HG03045 (cell line): ENCODE data around the gene GLRA2.
"Not testable (repeated sequence)": the region's sequence is repeated elsewhere in the genome, so short reads cannot be mapped to it uniquely, and the experiment has no call there.

ENCODE experiments used
- ATAC-seq: cut with Tn5 transposase; IDR thresholded peaks from one replicate; pipeline ENCODE4 v1.9.1; 2021; ENCODE audit warnings: mild to moderate bottlenecking, moderate library complexity; ENCODE audit not compliant: unreplicated experiment

The GLRA2 gene

DNA sequence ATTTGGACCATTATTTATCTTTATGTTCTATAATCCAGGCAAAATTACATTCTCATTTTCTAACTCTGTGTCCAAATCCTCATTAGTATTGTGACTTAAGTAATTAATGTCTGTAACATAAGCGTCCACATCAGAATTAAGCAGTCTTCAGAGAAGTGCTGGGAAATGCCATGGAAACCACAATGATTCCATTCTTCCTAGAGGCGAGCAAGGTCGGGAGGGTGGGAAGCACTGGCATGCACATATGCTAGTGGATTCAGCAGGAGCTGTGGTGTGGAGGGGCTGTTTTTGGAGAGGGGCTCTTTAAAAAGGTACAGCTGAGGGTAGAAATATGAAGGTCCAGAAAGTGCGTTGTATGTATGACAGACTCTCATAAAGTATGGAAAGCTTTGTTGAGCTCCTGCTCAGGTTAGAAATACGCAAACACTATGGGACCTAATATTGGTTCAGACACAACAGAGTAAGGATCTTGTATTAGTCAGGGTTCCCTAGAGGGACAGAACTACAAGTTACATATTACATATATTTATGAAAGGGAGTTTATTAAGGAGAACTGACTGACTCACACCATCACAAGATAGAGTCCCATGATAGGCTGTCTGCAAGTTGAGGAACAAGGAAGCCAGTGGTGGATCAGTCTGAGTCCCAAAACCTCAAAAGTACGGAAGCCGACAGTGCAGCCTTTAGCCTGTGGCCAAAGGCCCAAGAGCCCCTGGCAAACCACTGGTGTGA is 61.5 kb downstream of the GLRA2 start:
- ATAC-seq, result no peak

GRCh38 chrX:14591976-14592375 is 62.6 kb downstream of the GLRA2 start:
- no peak for ATAC-seq

DNA sequence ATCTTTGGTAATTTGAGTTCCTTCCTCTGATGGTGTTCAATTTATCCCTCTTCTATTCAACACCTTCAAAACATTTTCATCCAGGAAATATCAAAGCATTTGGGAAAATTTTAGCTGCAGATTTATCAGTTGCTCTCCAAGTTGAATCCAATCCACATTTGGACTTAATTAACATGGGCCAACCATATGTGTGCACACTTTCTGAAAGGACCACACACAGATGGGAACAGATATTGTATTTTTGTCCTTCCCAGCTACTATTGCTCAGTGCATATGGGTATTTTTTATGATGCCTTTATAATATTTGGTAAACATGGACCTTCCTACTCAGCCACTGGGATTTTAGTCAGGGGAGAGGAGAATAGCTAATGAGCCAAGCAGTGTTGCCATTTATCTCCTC is 65.2 kb downstream of the GLRA2 start:
- ATAC-seq, result no peak

- no peak for ATAC-seq
Measured at GRCh38 chrX:14598330-14598729, 69.0 kb downstream of the GLRA2 start.

GRCh38 chrX:14607446-14607985 is 78.2 kb downstream of the GLRA2 start:
- no peak for ATAC-seq

DNA sequence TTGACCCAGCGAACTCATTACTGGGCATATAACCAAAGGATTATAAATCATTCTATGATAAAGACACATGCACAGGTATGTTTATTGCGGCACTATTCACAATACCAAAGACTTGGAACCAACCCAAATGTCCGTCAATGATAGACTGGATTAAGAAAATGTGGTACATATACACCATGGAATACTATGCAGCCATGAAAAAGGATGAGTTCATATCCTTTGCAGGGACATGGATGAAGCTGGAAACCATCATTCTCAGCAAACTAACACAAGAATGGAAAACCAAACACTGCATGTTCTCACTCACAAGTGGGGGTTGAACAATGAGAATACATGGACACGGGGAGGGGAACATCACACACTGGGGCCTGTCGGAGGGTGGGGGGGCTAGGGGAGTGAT is 83.1 kb downstream of the GLRA2 start:
- not testable (repeated sequence) for ATAC-seq

GRCh38 chrX:14616301-14616700 is 87.0 kb downstream of the GLRA2 start:
- ATAC-seq, result no peak

GRCh38 chrX:14616836-14617235 is 87.5 kb downstream of the GLRA2 start:
- ATAC-seq, result no peak

- no peak for ATAC-seq
Measured at GRCh38 chrX:14618177-14618965, 89.0 kb downstream of the GLRA2 start.

DNA sequence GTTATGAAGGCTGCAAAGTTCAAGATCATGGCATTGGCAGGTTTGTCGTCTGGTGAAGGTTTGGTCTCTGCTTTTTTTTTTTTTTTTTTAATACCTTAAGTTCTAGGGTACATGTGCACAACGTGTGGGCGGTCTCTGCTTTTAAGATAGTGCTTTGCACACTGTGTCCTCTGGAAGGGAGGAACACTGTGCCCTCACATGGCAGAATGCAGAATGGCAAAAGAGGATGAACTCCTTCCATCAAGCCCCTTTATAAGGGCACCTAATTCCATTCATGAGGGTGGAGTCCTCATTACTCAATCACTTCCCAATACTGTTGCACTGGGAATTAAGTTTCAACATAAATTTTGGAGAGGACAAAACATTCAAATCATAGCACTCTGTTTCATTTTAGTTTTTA is 101.4 kb downstream of the GLRA2 start:
- no peak for ATAC-seq

DNA sequence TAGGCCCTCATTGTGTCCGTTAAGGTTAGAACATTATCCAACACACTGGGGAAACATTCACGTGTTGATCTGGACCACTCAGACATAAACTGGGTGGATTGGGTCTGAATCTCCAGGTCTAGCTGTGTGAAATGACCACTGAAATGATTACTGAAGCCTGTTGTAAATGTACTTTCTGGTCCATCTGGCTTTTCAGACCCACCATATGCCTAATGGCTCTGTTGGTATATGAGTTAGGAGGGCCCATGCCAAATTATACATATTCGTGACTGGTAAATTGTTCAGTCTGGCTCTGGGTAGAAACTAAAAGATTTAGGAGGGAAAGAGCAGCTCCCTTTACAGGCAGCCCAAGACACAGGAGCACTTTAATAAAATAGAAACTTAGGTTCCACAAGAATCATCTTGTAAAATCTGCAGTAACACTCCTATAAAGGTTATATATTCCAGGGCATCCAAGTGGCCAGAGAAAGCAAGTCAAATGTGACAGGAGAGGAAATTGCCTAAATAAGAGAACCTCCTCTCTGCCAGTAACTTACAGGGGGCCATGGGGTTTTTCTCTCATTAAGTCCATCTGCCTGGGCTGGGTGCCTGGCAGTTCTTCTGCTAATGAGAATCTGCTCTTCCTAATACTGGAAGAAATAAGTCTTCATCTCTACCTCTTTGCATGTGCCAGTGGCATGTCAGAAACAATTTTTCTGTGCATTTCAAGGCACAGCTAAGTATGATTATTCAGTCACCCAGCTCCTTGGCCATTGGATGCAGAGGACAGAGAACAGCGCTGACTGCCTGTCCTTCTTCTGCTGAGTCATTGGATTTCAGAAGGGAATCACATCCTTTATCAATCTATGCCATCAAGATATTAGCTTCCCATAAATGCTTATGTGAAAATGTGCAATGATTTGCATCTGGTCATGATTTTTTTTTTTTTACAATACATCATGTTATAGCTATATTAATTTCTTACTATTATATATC is 112.6 kb downstream of the GLRA2 start:
- no peak for ATAC-seq

GRCh38 chrX:14660970-14661369 is 131.6 kb downstream of the GLRA2 start:
- no peak for ATAC-seq

DNA sequence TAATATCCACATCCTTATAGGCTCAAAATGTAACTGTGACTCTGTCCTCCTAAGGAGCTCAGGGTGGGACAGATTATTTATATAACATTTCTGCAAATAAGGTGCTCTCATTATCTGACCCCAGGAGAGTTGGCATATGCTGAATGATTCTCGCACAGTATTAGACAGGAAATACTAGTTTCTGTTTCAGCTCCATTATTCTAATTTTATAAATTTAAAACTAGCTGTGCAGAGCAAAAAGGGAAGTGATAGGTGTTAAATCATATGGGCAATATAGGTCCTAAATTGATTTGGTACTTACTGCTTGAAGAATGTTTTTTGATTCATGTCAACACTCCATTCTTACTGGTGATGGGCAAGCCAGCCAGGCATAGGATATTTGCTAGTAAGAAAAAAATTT is 141.5 kb downstream of the GLRA2 start:
- ATAC-seq, result no peak

GRCh38 chrX:14672611-14673172 is 143.4 kb downstream of the GLRA2 start:
- no peak for ATAC-seq

DNA sequence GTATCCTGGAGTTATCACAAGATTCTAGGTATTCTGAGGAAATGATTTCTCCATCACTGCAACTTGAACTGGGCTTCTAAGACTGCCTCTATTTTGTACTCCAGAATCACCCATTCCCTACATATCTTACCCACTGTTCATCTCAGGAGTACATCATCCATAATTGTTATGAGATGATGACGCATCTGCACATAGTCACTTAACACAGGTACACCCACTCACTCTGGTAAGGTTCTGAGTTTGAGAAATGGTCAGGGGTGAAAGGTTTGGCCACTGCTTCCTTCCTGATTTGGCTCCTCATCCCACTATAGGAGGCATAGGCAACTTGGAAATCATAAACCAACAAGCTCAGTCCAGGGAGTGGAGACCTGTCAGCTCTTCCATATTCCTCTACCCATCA is 143.9 kb downstream of the GLRA2 start:
- no peak for ATAC-seq

DNA sequence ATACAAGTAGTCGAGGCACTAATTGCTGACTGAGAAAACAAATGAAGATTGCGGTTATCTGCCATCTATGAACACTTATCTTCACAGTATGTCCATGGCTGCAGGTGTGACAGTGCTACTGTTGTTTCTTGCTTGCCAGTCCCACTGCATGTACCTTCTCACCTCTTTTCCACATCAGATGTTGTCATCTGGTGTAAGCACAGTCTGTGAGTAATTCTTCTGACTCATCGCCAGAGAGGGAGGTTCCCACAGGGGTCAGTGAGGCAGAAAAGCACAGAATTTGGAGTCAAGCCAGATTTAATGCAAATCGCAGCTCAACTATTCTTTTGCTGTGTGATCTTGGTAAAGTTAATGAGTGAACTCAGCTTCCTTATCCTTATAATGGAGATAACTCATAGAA is 144.4 kb downstream of the GLRA2 start:
- ATAC-seq, result peak; percentile 94

DNA sequence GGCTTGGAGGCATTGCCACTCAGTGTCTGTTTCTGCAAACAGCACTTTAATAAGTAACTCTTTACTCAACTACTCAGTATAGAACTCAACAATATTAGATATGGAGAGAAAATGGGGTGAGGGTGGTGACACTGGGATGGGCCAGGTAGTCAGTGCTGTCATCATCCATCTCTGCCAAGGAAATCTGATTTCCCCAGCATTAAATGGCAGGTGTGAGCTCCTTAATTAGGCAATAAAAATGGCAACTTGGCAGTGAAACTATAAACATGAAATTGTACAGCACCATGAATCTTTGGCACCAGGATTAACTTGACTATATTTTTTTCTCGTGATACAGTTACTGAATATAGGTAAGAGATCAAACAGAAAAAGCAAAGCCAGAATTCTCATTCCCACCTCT is 146.2 kb downstream of the GLRA2 start:
- ATAC-seq, result no peak

DNA sequence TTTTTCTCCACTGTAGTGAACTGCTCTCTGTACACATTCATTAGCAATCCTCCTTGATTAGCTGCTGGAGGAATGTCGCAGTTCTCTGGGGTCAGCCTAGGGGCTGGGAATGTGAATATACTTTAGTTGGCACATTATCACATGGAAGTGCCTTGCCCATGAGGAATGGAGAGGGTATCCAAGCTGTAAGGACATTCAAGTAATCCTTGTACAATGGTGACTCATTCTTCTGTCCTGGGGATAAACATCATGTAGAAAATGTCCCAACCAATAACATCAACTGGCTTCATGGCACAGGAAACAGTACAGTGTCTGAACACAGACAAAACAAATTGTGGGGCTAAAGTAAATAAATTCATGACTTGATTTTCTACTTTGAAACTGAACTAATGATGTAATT is 147.1 kb downstream of the GLRA2 start:
- ATAC-seq, result no peak

GRCh38 chrX:14688331-14688730 is 159.0 kb downstream of the GLRA2 start:
- ATAC-seq, result not testable (repeated sequence)

DNA sequence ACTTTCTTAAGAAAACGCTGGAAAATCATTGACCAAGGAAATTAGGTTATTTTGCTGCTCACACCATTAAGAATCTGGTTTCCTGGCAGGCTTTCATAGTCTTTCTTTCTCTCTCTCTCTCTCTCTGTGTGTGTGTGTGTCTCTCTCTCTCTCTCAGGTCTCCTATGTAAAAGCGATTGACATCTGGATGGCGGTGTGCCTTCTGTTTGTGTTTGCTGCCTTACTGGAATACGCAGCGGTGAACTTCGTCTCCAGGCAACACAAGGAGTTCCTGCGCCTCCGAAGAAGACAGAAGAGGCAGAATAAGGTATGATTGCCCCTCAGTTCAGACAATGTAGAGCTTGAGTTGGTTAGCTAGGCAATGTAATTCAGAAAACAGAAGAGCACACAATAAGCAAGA is 161.2 kb downstream of the GLRA2 start:
- ATAC-seq, result no peak

DNA sequence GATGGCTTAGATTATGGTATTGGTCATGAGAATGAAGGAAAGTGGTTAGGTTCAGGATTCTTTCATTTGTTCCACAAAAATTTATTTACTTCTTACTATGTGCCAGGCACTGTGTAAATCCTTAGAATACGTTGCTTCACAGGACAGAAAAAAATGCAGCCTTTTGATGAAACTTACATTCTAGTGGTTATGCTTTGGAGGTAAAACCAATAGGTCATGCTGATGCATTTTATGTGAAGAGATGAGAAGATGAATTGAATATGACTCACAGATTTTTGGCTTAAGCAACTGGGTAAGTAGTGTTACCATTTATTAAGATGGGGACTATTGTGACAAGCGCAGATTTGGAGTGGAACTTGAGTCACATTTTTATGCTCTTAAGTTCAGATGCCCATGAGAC is 165.3 kb downstream of the GLRA2 start:
- no peak for ATAC-seq
